IPS-20b (cell line): ENCODE measurements around the gene TPCN2.

Experiments
- H3K27ac ChIP-seq: one replicate; pipeline ENCODE4 v1.5.1; 2013; ENCODE audit warnings: low read length
- H3K27me3 ChIP-seq: 2 replicates; pipeline ENCODE4 v1.6.1; 2013; ENCODE audit warnings: mild to moderate bottlenecking, low read length, inconsistent platforms; ENCODE audit not compliant: insufficient read depth
- H3K36me3 ChIP-seq: 2 replicates; pipeline ENCODE4 v1.6.1; 2013; ENCODE audit warnings: low read depth, mild to moderate bottlenecking, inconsistent platforms, low read length, moderate library complexity; ENCODE audit not compliant: insufficient read depth
- H3K4me1 ChIP-seq: 2 replicates; pipeline ENCODE4 v1.6.1; 2013; ENCODE audit warnings: mild to moderate bottlenecking, control low read depth, inconsistent platforms, low read length, moderate library complexity; ENCODE audit not compliant: insufficient read depth
- H3K4me3 ChIP-seq: 2 replicates; pipeline ENCODE4 v1.5.1; 2013; ENCODE audit warnings: mild to moderate bottlenecking, low read length, inconsistent platforms
- H3K9ac ChIP-seq: 2 replicates; pipeline ENCODE4 v1.6.1; 2013; ENCODE audit warnings: low read depth, mild to moderate bottlenecking, inconsistent platforms, low read length, moderate library complexity
- H3K9me3 ChIP-seq: 2 replicates; pipeline ENCODE4 v1.6.1; 2013; ENCODE audit warnings: mild to moderate bottlenecking, low read depth, low read length, inconsistent platforms; ENCODE audit not compliant: insufficient read depth

TPCN2 gene

DNA sequence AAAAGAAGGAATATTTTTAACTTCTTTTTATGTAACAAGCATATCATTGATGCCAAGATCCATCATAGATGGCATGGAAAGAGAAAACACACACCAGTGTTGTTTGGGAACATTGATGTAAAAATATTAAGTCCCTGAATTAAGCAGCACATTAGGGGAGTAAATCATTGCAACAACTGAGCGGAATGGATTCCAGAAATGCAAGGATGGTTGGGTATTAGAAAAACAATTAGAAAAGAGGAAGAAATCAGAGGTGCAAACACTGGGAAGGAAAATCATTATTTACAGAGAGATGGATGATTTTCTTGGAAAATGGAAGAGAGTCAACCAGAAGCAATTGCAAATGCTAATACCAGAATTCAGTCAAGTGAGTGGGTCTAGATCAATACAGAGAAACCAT lies 115.1 kb downstream of the TPCN2 start:
- no peak overlapping the region for H3K4me3 ChIP-seq
- H3K27me3 ChIP-seq, result no peaks in the 10 kb centered on the region
- H3K9me3 ChIP-seq, result peaks cover 5% of the 10 kb centered on the region; the same call in 1 of the 2 replicates
- H3K9ac ChIP-seq, result no peak overlapping the region
- peaks cover 2% of the 10 kb centered on the region; the same call in 1 of the 2 replicates for H3K4me1 ChIP-seq
- no peaks in the 10 kb centered on the region for H3K36me3 ChIP-seq
- no peak overlapping the region for H3K27ac ChIP-seq

DNA sequence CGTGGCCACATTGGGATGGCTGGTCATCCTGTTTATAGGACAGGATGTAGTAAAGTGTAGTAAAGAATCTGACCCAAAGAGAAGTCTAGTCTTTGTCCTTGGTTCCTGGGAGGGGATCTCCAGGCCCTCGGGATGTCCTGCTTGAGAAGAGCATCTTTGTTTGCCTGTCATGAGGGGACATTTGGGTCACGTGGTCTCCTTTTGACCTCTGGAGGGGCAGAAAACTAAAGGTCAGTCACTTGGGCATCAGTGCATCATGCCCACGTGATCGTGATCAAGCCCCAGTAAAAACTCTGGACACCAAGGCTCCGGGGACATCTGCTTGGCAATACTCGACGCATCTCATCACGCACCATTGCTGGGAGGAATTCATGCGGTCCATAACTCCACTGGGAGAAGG lies 116.1 kb downstream of the TPCN2 start:
- H3K36me3 ChIP-seq, result no peaks in the 10 kb centered on the region
- H3K4me1 ChIP-seq, result peaks cover 2% of the 10 kb centered on the region; the same call in 1 of the 2 replicates
- no peak overlapping the region for H3K4me3 ChIP-seq
- H3K9me3 ChIP-seq, result peaks cover 5% of the 10 kb centered on the region; the same call in 1 of the 2 replicates
- no peak overlapping the region for H3K27ac ChIP-seq
- H3K27me3 ChIP-seq, result no peaks in the 10 kb centered on the region
- H3K9ac ChIP-seq, result no peak overlapping the region

DNA sequence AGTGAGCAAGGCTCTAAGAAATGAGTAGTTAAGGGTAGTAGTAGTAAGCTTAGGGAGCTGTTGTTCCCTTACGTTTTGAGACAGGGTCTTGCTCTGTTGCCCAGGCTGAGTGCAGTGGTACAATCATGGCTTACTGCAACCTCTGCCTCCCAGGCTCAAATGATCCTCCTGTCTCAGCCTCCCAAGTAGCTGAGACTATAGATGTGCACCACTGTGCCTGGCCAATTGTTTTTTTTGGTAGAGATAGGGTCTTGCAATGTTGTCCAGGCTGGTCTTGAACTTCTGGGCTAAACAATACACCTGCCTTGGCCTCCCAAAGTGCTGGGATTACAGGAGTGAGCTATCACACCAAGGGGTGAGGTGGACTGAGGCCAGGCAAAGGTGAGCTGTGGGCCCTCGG lies 117.0 kb downstream of the TPCN2 start:
- H3K4me3 ChIP-seq, result no peak overlapping the region
- H3K27ac ChIP-seq, result no peak overlapping the region
- peaks cover 2% of the 10 kb centered on the region; the same call in 1 of the 2 replicates for H3K4me1 ChIP-seq
- no peak overlapping the region for H3K9ac ChIP-seq
- peaks cover 5% of the 10 kb centered on the region; the same call in 1 of the 2 replicates for H3K9me3 ChIP-seq
- H3K36me3 ChIP-seq, result no peaks in the 10 kb centered on the region
- H3K27me3 ChIP-seq, result no peaks in the 10 kb centered on the region

DNA sequence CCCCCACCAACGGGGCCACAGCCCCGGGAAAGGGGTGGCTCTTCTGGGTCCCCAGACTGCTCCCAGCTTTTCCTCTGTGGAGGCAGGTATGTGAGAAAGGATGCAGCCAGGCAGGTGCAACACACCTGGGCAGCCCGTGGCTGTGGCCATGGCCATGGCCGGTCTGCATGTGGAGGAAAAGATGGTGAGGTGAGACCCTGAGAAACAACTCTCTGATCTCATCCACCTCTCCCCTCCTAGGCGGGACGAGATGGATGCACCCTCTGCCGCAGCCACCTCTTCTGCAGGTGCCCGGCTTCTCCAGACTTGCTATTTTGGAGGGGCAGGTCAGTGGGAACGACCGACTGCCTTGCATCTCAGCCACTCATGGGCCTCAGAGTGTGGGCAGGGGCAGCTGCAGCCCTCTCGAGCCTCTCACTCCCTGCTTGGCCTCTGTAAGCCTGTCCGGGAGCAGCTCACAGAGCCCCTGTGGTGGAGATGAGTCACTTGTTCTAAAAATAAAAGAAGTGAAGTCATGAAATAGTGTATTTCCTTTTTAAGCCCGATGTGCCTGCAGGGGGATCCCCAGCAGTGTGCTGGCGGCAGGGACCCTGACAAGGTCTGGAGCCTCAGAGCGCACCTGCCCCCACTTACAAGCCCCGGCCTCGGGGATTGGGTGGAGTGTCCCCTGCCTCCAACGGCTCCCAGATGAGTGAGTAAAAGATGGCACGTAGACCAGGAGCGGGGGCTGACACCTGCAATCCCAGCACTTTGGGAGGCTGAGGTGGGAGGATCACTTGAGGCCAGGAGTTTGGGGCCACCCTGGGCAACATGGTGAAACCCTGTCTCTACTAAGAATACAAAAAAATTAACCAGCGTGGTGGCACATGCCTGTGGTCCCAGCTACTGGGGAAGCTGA lies 117.7 kb downstream of the TPCN2 start:
- peaks cover 5% of the 10 kb centered on the region; the same call in 1 of the 2 replicates for H3K9me3 ChIP-seq
- H3K36me3 ChIP-seq, result no peaks in the 10 kb centered on the region
- no peak overlapping the region for H3K4me3 ChIP-seq
- H3K27me3 ChIP-seq, result no peaks in the 10 kb centered on the region
- H3K9ac ChIP-seq, result no peak overlapping the region
- H3K4me1 ChIP-seq, result peaks cover 2% of the 10 kb centered on the region; the same call in 1 of the 2 replicates
- H3K27ac ChIP-seq, result no peak overlapping the region

DNA sequence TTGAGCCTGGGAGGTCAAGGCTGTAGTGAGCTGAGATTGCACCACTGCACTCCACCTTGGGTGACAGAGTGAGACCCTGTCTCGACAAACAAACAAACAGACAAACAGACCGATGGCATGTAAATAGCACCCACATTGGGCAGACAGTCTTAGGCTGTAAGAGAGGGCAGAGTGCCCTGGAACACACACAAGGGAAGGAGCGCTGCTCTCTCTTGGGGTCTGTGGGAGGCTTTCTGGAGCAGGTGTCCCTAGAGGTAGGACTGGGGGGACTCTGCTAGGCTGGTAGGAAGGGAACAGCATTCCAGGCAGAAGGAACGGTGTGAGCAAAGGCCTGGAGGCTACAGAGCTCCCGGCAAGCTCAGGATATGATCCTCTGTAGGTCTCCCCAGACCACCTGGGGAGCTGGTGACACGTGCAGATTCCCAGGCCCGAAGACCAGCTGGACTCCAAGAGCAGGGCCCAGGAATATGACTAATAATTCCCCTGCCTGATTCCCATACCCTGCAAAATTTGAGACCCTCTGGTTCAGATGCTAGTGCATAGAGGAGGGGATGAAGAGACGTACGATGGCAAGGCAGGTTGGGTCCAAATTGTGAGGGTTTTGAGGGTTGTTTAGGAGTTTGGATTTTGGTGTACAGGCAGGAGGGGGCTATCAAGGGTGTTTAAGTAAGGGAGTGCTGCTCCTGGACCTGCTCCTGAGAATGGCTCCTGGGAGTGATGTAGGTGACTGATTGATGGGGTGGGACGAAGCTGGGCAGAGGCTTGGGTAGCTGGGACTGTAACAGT lies 118.6 kb downstream of the TPCN2 start:
- Histone ChIP-seq H3K27me3 (no peaks in the 10 kb centered on the region), H3K9ac (no peak overlapping the region), H3K4me3 (no peak overlapping the region), H3K4me1 (peaks cover 2% of the 10 kb centered on the region; the same call in 1 of the 2 replicates), H3K36me3 (no peaks in the 10 kb centered on the region), H3K9me3 (peaks cover 5% of the 10 kb centered on the region; the same call in 1 of the 2 replicates), H3K27ac (no peak overlapping the region)

DNA sequence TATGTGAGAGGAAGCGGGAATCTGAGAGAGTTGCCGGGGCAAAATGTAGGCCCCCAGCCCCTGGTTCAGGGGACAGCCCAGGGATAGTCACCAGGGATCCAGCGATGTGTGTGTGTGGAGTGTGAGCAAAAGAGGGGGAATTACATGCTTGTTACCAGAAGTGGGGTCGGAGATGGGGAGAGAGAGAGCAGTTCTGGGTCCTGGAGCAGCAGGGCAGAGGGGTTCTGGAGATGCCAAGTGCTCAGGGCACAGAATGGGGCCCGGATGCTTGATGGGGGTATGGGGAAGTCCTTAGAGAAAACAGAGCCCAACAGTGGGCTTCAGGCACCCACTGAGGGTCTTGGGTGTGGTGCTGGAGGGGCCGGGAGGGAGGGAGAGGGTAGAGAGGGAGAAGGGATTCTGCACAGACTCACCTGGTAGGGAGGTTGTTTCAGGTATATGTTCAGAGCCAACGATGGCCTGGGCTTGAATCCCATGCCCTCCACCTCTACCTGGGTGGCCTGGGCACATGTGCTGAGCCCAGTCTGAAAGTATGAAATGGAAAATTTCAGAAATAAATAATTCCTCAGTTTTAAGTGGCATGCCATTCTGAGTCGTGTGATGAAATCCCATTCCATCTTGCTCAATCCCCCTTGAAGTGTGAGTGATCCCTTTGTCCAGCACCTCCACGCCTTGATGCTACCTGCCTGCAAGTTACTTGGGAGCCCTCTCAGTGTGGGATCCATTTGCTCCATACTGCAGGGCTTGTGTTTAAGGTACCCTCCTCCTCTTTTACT lies 119.4 kb downstream of the TPCN2 start:
- no peaks in the 10 kb centered on the region for H3K36me3 ChIP-seq
- peaks cover 2% of the 10 kb centered on the region; the same call in 1 of the 2 replicates for H3K4me1 ChIP-seq
- no peaks in the 10 kb centered on the region for H3K27me3 ChIP-seq
- H3K9me3 ChIP-seq, result peaks cover 5% of the 10 kb centered on the region; the same call in 1 of the 2 replicates
- H3K9ac ChIP-seq, result no peak overlapping the region
- no peak overlapping the region for H3K4me3 ChIP-seq
- H3K27ac ChIP-seq, result no peak overlapping the region

DNA sequence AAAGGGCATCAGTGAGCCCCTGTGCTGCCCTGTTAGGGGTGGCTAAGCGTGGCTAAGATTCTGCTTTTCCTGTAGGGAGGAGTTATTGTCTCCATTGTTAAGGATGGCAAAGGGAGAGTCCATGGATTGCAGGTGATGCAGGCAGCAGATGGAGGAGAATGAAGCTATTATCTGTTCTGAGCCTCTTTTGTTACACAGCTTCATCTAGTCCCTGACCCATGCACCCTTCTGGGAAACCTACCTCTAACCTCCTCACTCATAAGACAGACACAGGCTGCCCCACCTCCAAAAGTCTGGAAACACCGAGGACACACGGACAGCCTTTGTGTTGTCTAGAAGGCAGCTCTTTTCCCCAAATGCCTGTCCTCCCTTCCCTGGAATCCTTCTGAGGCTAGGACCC lies 120.7 kb downstream of the TPCN2 start:
- no peak overlapping the region for H3K4me3 ChIP-seq
- no peaks in the 10 kb centered on the region for H3K36me3 ChIP-seq
- no peak overlapping the region for H3K9ac ChIP-seq
- H3K27ac ChIP-seq, result no peak overlapping the region
- no peaks in the 10 kb centered on the region for H3K9me3 ChIP-seq
- no peaks in the 10 kb centered on the region for H3K27me3 ChIP-seq
- H3K4me1 ChIP-seq, result peaks cover 2% of the 10 kb centered on the region; the same call in 1 of the 2 replicates

DNA sequence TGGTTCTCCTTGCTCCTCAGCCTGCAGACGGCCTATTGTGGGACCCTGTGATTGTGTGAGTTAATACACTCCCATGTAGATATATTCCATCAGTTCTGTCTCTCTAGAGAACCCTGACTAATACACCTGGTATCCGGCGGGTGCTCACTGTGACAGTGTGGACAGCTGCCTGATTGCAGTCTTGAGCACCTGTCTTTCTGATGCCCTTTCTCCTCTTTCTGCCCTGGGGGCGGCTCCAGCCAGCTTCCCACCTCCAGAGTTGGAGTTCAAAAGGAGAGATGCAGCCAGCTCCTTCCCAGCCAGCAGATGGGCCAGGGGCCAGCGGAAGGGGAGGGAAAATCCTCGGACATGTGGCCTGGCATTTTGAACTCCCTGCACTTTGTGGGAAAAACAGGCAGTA lies 122.0 kb downstream of the TPCN2 start:
- H3K9ac ChIP-seq, result no peak overlapping the region
- no peak overlapping the region for H3K4me3 ChIP-seq
- no peaks in the 10 kb centered on the region for H3K36me3 ChIP-seq
- H3K27me3 ChIP-seq, result no peaks in the 10 kb centered on the region
- no peak overlapping the region for H3K27ac ChIP-seq
- H3K9me3 ChIP-seq, result no peaks in the 10 kb centered on the region
- peaks cover 2% of the 10 kb centered on the region; the same call in 1 of the 2 replicates for H3K4me1 ChIP-seq

DNA sequence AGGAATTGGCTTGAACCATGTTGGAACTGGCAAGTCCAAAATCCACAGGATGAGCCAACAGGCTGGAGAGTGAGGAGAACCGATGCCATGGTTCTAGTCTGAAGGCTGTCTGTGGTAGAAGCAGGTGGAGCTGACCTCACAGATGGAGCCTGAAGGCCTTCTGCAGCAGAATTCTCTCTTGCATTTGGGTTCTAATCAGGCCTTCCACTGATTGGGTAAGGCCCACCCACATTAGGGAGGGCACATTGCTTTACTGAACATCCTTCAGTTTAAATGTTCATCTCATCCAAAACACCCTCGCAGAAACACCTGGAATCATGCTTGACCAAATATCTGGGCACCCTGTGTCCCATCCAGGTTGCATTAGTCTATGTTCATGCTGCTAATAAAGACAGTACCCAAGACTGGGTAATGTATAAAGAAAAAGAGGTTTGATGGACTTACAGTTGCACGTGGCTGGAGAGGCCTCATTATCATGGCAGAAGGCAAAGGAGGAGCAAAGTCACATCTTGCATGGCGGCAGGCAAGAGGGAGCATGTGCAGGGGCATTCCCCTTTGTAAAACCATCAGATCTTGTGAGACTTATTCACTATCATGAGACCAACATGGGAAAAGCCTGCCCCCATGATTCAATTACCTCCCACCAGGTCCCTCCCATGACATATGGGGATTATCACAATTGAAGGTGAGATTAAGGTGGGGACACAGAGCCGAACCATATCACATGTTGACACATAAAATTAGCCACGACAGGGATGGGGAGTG lies 122.9 kb downstream of the TPCN2 start:
- H3K4me1 ChIP-seq, result peaks cover 2% of the 10 kb centered on the region; the same call in 1 of the 2 replicates
- H3K4me3 ChIP-seq, result no peak overlapping the region
- H3K9me3 ChIP-seq, result no peaks in the 10 kb centered on the region
- no peak overlapping the region for H3K27ac ChIP-seq
- H3K9ac ChIP-seq, result no peak overlapping the region
- H3K36me3 ChIP-seq, result no peaks in the 10 kb centered on the region
- H3K27me3 ChIP-seq, result no peaks in the 10 kb centered on the region

DNA sequence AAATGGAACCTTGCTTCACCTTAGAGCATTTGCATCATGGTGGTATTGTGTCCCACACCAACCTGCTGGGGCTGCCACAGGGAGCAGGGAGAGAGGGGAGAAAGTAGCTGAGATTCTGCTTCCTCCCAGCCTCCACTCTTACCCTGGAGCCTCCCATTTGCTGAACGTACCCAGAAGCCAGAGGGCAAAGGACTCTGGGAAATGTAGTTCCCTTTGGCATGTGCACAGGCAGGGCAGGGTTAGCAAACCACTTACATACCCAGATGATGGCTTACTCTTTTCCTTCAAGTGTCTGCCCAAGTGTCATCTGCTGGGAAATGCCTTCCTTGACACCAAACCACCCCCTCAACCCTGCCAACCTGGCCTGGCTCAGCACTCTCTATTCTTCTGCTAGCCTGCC lies 123.9 kb downstream of the TPCN2 start:
- Histone ChIP-seq H3K4me1 (no peaks in the 10 kb centered on the region), H3K9ac (no peak overlapping the region), H3K27ac (no peak overlapping the region), H3K9me3 (no peaks in the 10 kb centered on the region), H3K36me3 (no peaks in the 10 kb centered on the region), H3K27me3 (no peaks in the 10 kb centered on the region), H3K4me3 (no peak overlapping the region)
